ENCODE data around the gene CLEC2D. TPM values are rescaled to one million over a fixed set of nuclear protein-coding genes. Genes with fewer than 3 reads are reported as not detected.

The CLEC2D gene
- total RNA-seq, 1 experiment from 2014 or later, result 1.9 TPM

DNA sequence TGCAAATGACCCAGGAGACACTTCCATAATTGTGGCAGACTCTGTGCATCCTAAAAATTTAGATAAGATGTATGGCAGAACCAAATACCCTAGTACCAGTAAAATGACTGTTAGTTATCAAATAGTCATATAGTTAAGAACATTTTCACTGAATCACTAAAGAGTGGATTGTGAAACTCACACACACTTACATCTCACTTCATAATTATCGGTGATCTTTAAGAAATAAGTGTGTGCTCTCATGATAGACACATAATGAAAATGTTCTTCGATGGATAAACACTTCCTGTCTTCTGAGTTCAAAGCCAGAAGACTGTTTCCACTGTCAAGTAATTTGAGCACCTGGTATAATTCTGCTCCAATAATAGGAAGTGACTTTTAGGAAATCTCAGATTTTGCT is 42.7 kb upstream of the CLEC2D start (continued):
- no peak for TF ChIP-seq CTCF (IDR thresholded peaks at IDR 0.05 in 2 of 3, conservative IDR thresholded peaks at IDR 0.05 in 1 of 3; ENCODE audit: borderline replicate concordance in 1 of 3, insufficient read depth in 1 of 3, low read depth in 2 of 3, low read length in 2 of 3)
- TF ChIP-seq, protein P1, sequence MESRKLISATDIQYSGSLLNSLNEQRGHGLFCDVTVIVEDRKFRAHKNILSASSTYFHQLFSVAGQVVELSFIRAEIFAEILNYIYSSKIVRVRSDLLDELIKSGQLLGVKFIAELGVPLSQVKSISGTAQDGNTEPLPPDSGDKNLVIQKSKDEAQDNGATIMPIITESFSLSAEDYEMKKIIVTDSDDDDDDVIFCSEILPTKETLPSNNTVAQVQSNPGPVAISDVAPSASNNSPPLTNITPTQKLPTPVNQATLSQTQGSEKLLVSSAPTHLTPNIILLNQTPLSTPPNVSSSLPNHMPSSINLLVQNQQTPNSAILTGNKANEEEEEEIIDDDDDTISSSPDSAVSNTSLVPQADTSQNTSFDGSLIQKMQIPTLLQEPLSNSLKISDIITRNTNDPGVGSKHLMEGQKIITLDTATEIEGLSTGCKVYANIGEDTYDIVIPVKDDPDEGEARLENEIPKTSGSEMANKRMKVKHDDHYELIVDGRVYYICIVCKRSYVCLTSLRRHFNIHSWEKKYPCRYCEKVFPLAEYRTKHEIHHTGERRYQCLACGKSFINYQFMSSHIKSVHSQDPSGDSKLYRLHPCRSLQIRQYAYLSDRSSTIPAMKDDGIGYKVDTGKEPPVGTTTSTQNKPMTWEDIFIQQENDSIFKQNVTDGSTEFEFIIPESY (IDR thresholded peaks at IDR 0.05; ENCODE audit: extremely low read depth, insufficient replicate concordance, low read length), result no peak

DNA sequence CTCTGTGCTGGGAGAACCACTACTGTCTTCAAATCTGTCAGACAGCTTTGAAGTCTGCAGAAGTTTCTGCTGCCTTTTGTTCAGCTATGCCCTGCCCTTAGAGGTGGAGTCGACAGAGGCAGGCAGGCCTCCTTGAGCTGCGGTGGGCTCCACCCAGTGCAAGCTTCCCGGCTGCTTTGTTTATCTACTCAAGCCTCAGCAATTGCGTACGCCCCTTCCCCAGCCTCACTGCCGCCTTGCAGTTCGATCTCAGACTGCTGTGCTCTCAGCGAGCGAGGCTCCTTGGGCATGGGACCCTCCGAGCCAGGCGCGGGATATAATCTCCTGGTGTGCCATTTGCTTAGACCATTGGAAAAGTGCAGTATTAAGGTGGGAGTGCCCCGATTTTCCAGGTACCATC is 36.7 kb upstream of the CLEC2D start:
- no peak for ATAC-seq
- BruUV-seq (replicated peaks), result no TSS peak
- no peaks in the 10 kb centered on the region for H3K9me2 ChIP-seq (ENCODE audit: insufficient read depth)
- no peaks in the 10 kb centered on the region for H3K27me3 ChIP-seq (ENCODE audit: insufficient read depth, low read length)
- no peak overlapping the region for H3K4me3 ChIP-seq (replicated peaks in 1 of 2; ENCODE audit: low read depth in 1 of 2, low read length in 2 of 2)
- intact Hi-C loops (cut with micrococcal nuclease), result loop anchor here (5.0 kb wide), 1 partner anchor 300 kb away; no protein-coding TSS in a partner anchor
- CTCF ChIA-PET, result interaction anchor here (1.3 to 2.0 kb wide), 3 partner anchors 75 to 110 kb away, joined by 3 to 5 read pairs (median 4); no protein-coding TSS in a partner anchor
- RAD21 ChIA-PET (ENCODE audit: low non-redundant PET in 1 of 2, low total read pairs in 2 of 2, uncharacterized antibody in 2 of 2, unreplicated experiment in 2 of 2), result no interaction called here
- H3K36me3 ChIP-seq (ENCODE audit: control insufficient read depth in 1 of 2, insufficient read depth in 2 of 2, low read length in 2 of 2), result no peaks in the 10 kb centered on the region
- no peaks in the 10 kb centered on the region for H3K9me3 ChIP-seq (ENCODE audit: control insufficient read depth in 1 of 2, insufficient read depth in 1 of 2, low read depth in 1 of 2, low read length in 2 of 2)
- no peak overlapping the region for H2AFZ ChIP-seq (ENCODE audit: low read depth, low read length, poor library complexity, severe bottlenecking)
- POLR2A ChIA-PET, result no interaction called here
- no peak for DNase-seq (ENCODE audit: low read depth, low spot score)
- no peaks in the 10 kb centered on the region for H4K20me1 ChIP-seq (ENCODE audit: insufficient read depth)
- H3K9ac ChIP-seq (ENCODE audit: low read length), result no peak overlapping the region
- no peak overlapping the region for H3K4me2 ChIP-seq (ENCODE audit: low read length)
- TF ChIP-seq EZH2phosphoT487 (IDR thresholded peaks at IDR 0.05; ENCODE audit: borderline replicate concordance) (no peak), ZFX (IDR thresholded peaks at IDR 0.05) (no peak), TCF7L2 (IDR thresholded peaks at IDR 0.05; ENCODE audit: borderline replicate concordance, extremely low read depth, insufficient read depth, insufficient read length) (no peak), FOSL1 (IDR thresholded peaks at IDR 0.05; ENCODE audit: low read depth) (no peak), SP1 (IDR thresholded peaks at IDR 0.05; ENCODE audit: low read depth) (no peak), ATF3 (IDR thresholded peaks at IDR 0.05) (no peak)
- no peaks in the 10 kb centered on the region for H3K4me1 ChIP-seq (ENCODE audit: control insufficient read depth in 1 of 2, insufficient read depth in 2 of 2, low read length in 2 of 2)
- H3K27ac ChIP-seq (ENCODE audit: low read depth, low read length), result no peak overlapping the region
- H3K79me2 ChIP-seq (ENCODE audit: insufficient read depth, low read length), result no peaks in the 10 kb centered on the region
